Sigmoid colon (tissue), 4 donors: ENCODE measurements around the gene DENND2A.

Experiments used
- CTCF ChIP-seq, 4 experiments: fragments of 450-650 bp in 3 of 4; fragments of 200-600 bp in 1 of 4; IDR thresholded peaks; one replicate each; pipeline ENCODE4 v1.5.1; 2016 to 2019; ENCODE audit warnings: antibody characterized with exemption in 4 of 4, mild to moderate bottlenecking in 3 of 4, moderate library complexity in 2 of 4
- EP300 ChIP-seq, 4 donors: sonication (generic); formaldehyde crosslinking; IDR thresholded peaks; one replicate each; pipeline ENCODE4 v1.6.1; 2017; ENCODE audit warnings: antibody characterized with exemption in 4 of 4
- POLR2A ChIP-seq, 2 donors: fragments of 450-650 bp; IDR thresholded peaks; one replicate each; pipeline ENCODE4 v1.6.1; 2016; ENCODE audit warnings: antibody characterized with exemption in 2 of 2, mild to moderate bottlenecking in 2 of 2, moderate library complexity in 2 of 2
- POLR2AphosphoS5 ChIP-seq, 4 donors: sonication (generic); formaldehyde crosslinking; IDR thresholded peaks; one replicate each; pipeline ENCODE4 v1.6.1; 2017; ENCODE audit warnings: antibody characterized with exemption in 4 of 4

GRCh38 chr7:140670343-140670935 lies 29.8 kb upstream of the DENND2A start:
- TF ChIP-seq CTCF (IDR thresholded peaks at IDR 0.05), result no peak
- no peak for TF ChIP-seq POLR2A (IDR thresholded peaks at IDR 0.05)
- no peak for TF ChIP-seq POLR2AphosphoS5 (IDR thresholded peaks at IDR 0.05)
- no peak for TF ChIP-seq EP300 (IDR thresholded peaks at IDR 0.05)
